Nephron (organoid): Measurements from ENCODE around the gene NFIX.

ENCODE experiments used
- H3K27ac Mint-ChIP-seq, 3 experiments: 2 replicates each; pipeline ENCODE4 v1.8.0; 2020; ENCODE audit warnings: mixed read lengths in 3 of 3, mild to moderate bottlenecking in 2 of 3, moderate library complexity in 1 of 3
- H3K27me3 Mint-ChIP-seq: 2 replicates; pipeline ENCODE4 v1.8.0; 2021; ENCODE audit warnings: low read depth, mild to moderate bottlenecking, moderate library complexity, mixed read lengths
- H3K36me3 Mint-ChIP-seq: 2 replicates; pipeline ENCODE4 v1.8.0; 2020; ENCODE audit warnings: low read depth, mixed read lengths
- H3K4me1 Mint-ChIP-seq: 2 replicates; pipeline ENCODE4 v1.8.0; 2020; ENCODE audit warnings: mixed read lengths
- H3K4me3 Mint-ChIP-seq, 3 experiments: 2 replicates each; pipeline ENCODE4 v1.8.0; 2020; ENCODE audit warnings: mild to moderate bottlenecking in 3 of 3, mixed read lengths in 3 of 3, moderate library complexity in 2 of 3
- H3K9me3 Mint-ChIP-seq: 2 replicates; pipeline ENCODE4 v1.8.0; 2020; ENCODE audit warnings: mixed read lengths
- CTCF ChIP-seq, 3 experiments: fragments of 200-600 bp; sonication (generic); IDR thresholded peaks; one replicate each; pipeline ENCODE4 v1.5.0; 2021; ENCODE audit warnings: antibody characterized with exemption in 3 of 3; ENCODE audit not compliant: unreplicated experiment in 3 of 3

Gene NFIX

GRCh38 chr19:13033244-13033643 is 38.0 kb downstream of the NFIX start:
- peaks cover 95% of the 10 kb centered on the region for H3K27me3 Mint-ChIP-seq
- peaks cover 9% of the 10 kb centered on the region for H3K36me3 Mint-ChIP-seq
- H3K9me3 Mint-ChIP-seq = no peaks in the 10 kb centered on the region
- TF ChIP-seq CTCF (IDR thresholded peaks at IDR 0.05; ENCODE audit: unreplicated experiment in 3 of 3) = no peak
- peak overlapping the region in 1 of 3 experiments; percentile 61 for H3K27ac Mint-ChIP-seq
- H3K4me1 Mint-ChIP-seq = peaks cover 92% of the 10 kb centered on the region
- no peak overlapping the region for H3K4me3 Mint-ChIP-seq

GRCh38 chr19:13033819-13034611 is 38.7 kb downstream of the NFIX start:
- H3K4me1 Mint-ChIP-seq = peaks cover 93% of the 10 kb centered on the region
- peaks cover 3% of the 10 kb centered on the region for H3K36me3 Mint-ChIP-seq
- H3K27me3 Mint-ChIP-seq = peaks cover 95% of the 10 kb centered on the region
- peak overlapping the region in 1 of 3 experiments; percentile 61 for H3K27ac Mint-ChIP-seq
- no peak overlapping the region for H3K4me3 Mint-ChIP-seq
- H3K9me3 Mint-ChIP-seq = no peaks in the 10 kb centered on the region
- peak; percentile 34 to 43 (median 39) for TF ChIP-seq CTCF (IDR thresholded peaks at IDR 0.05; ENCODE audit: unreplicated experiment in 3 of 3)

GRCh38 chr19:13034636-13035035 is 39.4 kb downstream of the NFIX start:
- peak overlapping the region in 1 of 3 experiments; percentile 45 for H3K4me3 Mint-ChIP-seq
- H3K27me3 Mint-ChIP-seq = peaks cover 95% of the 10 kb centered on the region
- no peak for TF ChIP-seq CTCF (IDR thresholded peaks at IDR 0.05; ENCODE audit: unreplicated experiment in 3 of 3)
- H3K27ac Mint-ChIP-seq = peak overlapping the region in 1 of 3 experiments; percentile 61
- peaks cover 90% of the 10 kb centered on the region for H3K4me1 Mint-ChIP-seq
- no peaks in the 10 kb centered on the region for H3K36me3 Mint-ChIP-seq
- no peaks in the 10 kb centered on the region for H3K9me3 Mint-ChIP-seq

GRCh38 chr19:13035820-13036365 is 40.6 kb downstream of the NFIX start:
- H3K9me3 Mint-ChIP-seq = no peaks in the 10 kb centered on the region
- TF ChIP-seq CTCF (IDR thresholded peaks at IDR 0.05; ENCODE audit: unreplicated experiment in 3 of 3) = no peak
- peaks cover 94% of the 10 kb centered on the region for H3K4me1 Mint-ChIP-seq
- H3K27me3 Mint-ChIP-seq = peaks cover 94% of the 10 kb centered on the region
- H3K36me3 Mint-ChIP-seq = no peaks in the 10 kb centered on the region
- peak overlapping the region in 2 of 3 experiments; percentile 52 to 76 for H3K27ac Mint-ChIP-seq
- H3K4me3 Mint-ChIP-seq = no peak overlapping the region

- Mint-ChIP-seq H3K4me1 (peaks cover 92% of the 10 kb centered on the region), H3K27ac (peak overlapping the region in 2 of 3 experiments; percentile 52 to 76), H3K27me3 (peaks cover 91% of the 10 kb centered on the region), H3K36me3 (no peaks in the 10 kb centered on the region), H3K9me3 (no peaks in the 10 kb centered on the region), H3K4me3 (no peak overlapping the region)
- no peak for TF ChIP-seq CTCF (IDR thresholded peaks at IDR 0.05; ENCODE audit: unreplicated experiment in 3 of 3)
These were observed 41.2 kb downstream of the NFIX start for GRCh38 chr19:13036366-13036976.
